OCI-LY3 (cell line): Measurements from ENCODE around the gene TBCA.
A peak's percentile ranks its signal among the peaks of the same experiment; 100 is the strongest.

Experiments used
- H2AFZ ChIP-seq: fragments of 200-600, 300-600 bp; shearing (Covaris generic); 2 replicates; pipeline ENCODE4 v1.6.0; 2014; ENCODE audit warnings: antibody characterized with exemption, low read depth, low read length
- H3K27ac ChIP-seq: fragments of 200-600, 300-600 bp; sonication (generic); 2 replicates; pipeline ENCODE4 v1.5.1; 2014; ENCODE audit warnings: mild to moderate bottlenecking, low read length, moderate library complexity, mixed read lengths
- H3K27me3 ChIP-seq: fragments of 200-600, 300-600 bp; sonication (generic); 2 replicates; pipeline ENCODE4 v1.6.1; 2014; ENCODE audit warnings: low read depth, low read length, mixed read lengths
- H3K36me3 ChIP-seq: fragments of 200-600, 300-600 bp; sonication (generic); replicated peaks from 2 replicates; pipeline ENCODE3; 2014; ENCODE audit warnings: low read depth, low read length, mixed read lengths
- H3K4me1 ChIP-seq: fragments of 300-600, 200-600 bp; sonication (generic); 2 replicates; pipeline ENCODE4 v1.6.1; 2014; ENCODE audit warnings: low read length, mixed read lengths
- H3K4me2 ChIP-seq: fragments of 200-600, 300-600 bp; sonication (generic); 2 replicates; pipeline ENCODE4 v1.6.1; 2014; ENCODE audit warnings: low read length, mixed read lengths
- H3K4me3 ChIP-seq: fragments of 300-600, 200-600 bp; sonication (generic); 2 replicates; pipeline ENCODE4 v1.5.1; 2014; ENCODE audit warnings: antibody characterized with exemption, mild to moderate bottlenecking, low read length, moderate library complexity
- H3K79me2 ChIP-seq: fragments of 300-600, 200-600 bp; shearing (Covaris generic); 2 replicates; pipeline ENCODE4 v1.6.1; 2014; ENCODE audit warnings: mild to moderate bottlenecking, low read length, mixed read lengths
- H3K9ac ChIP-seq: fragments of 300-600, 200-600 bp; shearing (Covaris generic); 2 replicates; pipeline ENCODE4 v1.6.0; 2014; ENCODE audit warnings: mild to moderate bottlenecking, low read length, moderate library complexity
- H3K9me3 ChIP-seq: fragments of 200-600, 300-600 bp; shearing (Covaris generic); 2 replicates; pipeline ENCODE4 v1.6.1; 2014; ENCODE audit warnings: low read length, mixed read lengths; ENCODE audit not compliant: insufficient read depth
- H4K20me1 ChIP-seq: fragments of 200-600, 300-600 bp; sonication (generic); 2 replicates; pipeline ENCODE4 v1.6.1; 2016; ENCODE audit warnings: low read length, mixed read lengths; ENCODE audit not compliant: insufficient read depth
- CTCF ChIP-seq: fragments of 200-600, 300-600 bp; sonication (generic); IDR thresholded peaks from 2 replicates; pipeline ENCODE4 v1.5.1; 2014; ENCODE audit warnings: antibody characterized with exemption, low read length, low read depth
- EZH2phosphoT487 ChIP-seq: fragments of 200-600 bp; shearing (Covaris generic); IDR thresholded peaks from 2 replicates; pipeline ENCODE4 v1.6.1; 2018; ENCODE audit warnings: antibody characterized with exemption, mixed run types, low read depth

Gene TBCA

GRCh38 chr5:77683171-77683732 is 92.9 kb downstream of the TBCA start:
- TF ChIP-seq EZH2phosphoT487: no peak
- no peak for TF ChIP-seq CTCF
- no peak overlapping the region for H3K9ac ChIP-seq
- H3K4me1 ChIP-seq: no peaks in the 10 kb centered on the region
- no peaks in the 10 kb centered on the region for H3K9me3 ChIP-seq
- H3K27ac ChIP-seq: no peak overlapping the region
- no peaks in the 10 kb centered on the region for H3K27me3 ChIP-seq
- no peaks in the 10 kb centered on the region for H3K79me2 ChIP-seq
- no peak overlapping the region for H3K4me2 ChIP-seq
- no peak overlapping the region for H3K4me3 ChIP-seq
- peaks cover 3% of the 10 kb centered on the region for H3K36me3 ChIP-seq
- no peaks in the 10 kb centered on the region for H4K20me1 ChIP-seq
- no peak overlapping the region for H2AFZ ChIP-seq

- H3K4me2 ChIP-seq: no peak overlapping the region
- no peaks in the 10 kb centered on the region for H3K79me2 ChIP-seq
- no peak overlapping the region for H3K4me3 ChIP-seq
- no peak overlapping the region for H3K27ac ChIP-seq
- no peak overlapping the region for H3K9ac ChIP-seq
- H3K27me3 ChIP-seq: no peaks in the 10 kb centered on the region
- no peaks in the 10 kb centered on the region for H3K9me3 ChIP-seq
- no peak overlapping the region for H2AFZ ChIP-seq
- TF ChIP-seq EZH2phosphoT487 (no peak), CTCF (no peak)
- H4K20me1 ChIP-seq: no peaks in the 10 kb centered on the region
- peaks cover 14% of the 10 kb centered on the region for H3K4me1 ChIP-seq
- H3K36me3 ChIP-seq: no peaks in the 10 kb centered on the region
These were observed 105.6 kb downstream of the TBCA start for GRCh38 chr5:77670526-77670925.

- TF ChIP-seq CTCF: no peak
- TF ChIP-seq EZH2phosphoT487: no peak
- peaks cover 19% of the 10 kb centered on the region for H3K4me1 ChIP-seq
- H3K9ac ChIP-seq: no peak overlapping the region
- no peaks in the 10 kb centered on the region for H3K79me2 ChIP-seq
- no peaks in the 10 kb centered on the region for H3K9me3 ChIP-seq
- H3K4me3 ChIP-seq: no peak overlapping the region
- no peak overlapping the region for H3K4me2 ChIP-seq
- H2AFZ ChIP-seq: no peak overlapping the region
- H4K20me1 ChIP-seq: no peaks in the 10 kb centered on the region
- H3K36me3 ChIP-seq: no peaks in the 10 kb centered on the region
- H3K27me3 ChIP-seq: no peaks in the 10 kb centered on the region
- H3K27ac ChIP-seq: no peak overlapping the region
These were observed 106.5 kb downstream of the TBCA start for GRCh38 chr5:77669677-77670076.

- H4K20me1 ChIP-seq: no peaks in the 10 kb centered on the region
- H3K36me3 ChIP-seq: no peaks in the 10 kb centered on the region
- no peaks in the 10 kb centered on the region for H3K79me2 ChIP-seq
- TF ChIP-seq CTCF: no peak
- no peak for TF ChIP-seq EZH2phosphoT487
- peaks cover 49% of the 10 kb centered on the region for H3K4me1 ChIP-seq
- H3K27me3 ChIP-seq: no peaks in the 10 kb centered on the region
- no peaks in the 10 kb centered on the region for H3K9me3 ChIP-seq
- peak overlapping the region; percentile 19; the same call in 1 of the 2 replicates for H3K4me3 ChIP-seq
- H2AFZ ChIP-seq: 0 out of 2 replicates have a peak overlapping the region, but pooled peaks have one; percentile 29
- H3K4me2 ChIP-seq: peak overlapping the region; percentile 65
- peak overlapping the region; percentile 91 for H3K27ac ChIP-seq
- H3K9ac ChIP-seq: peak overlapping the region; percentile 29; the same call in 1 of the 2 replicates
These were observed 112.9 kb downstream of the TBCA start for GRCh38 chr5:77663090-77663863.
